ENCODE results near the gene CCL21.

DNA sequence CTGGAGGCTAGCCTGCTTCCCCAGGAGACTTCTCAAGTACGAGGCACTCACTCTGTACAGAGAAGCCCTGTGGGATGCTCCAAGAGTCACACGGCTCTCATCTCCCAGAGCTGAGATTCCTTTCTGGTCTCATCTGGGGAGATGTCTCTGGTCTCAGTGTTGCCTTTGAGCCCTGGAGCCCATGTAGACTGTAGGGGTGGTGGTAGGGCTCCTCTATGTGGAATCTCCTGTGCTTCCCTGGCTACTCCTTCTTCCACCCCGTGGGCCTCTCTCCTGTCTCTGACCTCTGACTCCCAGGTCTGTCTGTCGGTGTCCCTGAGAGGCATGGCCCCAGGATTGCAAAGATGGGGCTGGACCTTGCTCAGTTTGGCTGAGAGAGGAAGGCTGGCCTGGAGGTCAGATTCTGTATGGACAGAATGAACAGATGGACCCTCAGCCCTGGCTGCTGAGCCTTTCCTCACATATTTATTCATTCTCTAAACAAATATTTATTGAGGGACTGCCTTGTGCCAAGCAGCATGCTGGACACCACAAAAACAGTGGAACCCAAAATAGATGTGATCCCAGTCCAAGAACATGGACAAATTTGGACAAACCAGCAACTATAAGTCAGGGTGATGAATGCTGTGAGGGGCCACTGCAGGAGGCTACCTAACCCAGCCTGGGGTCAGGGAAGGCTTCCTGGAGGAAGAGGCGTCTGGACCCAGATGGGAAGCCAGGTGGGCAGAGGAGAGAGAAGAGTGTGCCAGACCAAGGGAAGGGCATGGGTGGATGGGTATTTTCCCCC, 21.4 kb downstream of the CCL21 start:
- TF ChIP-seq, protein P1, sequence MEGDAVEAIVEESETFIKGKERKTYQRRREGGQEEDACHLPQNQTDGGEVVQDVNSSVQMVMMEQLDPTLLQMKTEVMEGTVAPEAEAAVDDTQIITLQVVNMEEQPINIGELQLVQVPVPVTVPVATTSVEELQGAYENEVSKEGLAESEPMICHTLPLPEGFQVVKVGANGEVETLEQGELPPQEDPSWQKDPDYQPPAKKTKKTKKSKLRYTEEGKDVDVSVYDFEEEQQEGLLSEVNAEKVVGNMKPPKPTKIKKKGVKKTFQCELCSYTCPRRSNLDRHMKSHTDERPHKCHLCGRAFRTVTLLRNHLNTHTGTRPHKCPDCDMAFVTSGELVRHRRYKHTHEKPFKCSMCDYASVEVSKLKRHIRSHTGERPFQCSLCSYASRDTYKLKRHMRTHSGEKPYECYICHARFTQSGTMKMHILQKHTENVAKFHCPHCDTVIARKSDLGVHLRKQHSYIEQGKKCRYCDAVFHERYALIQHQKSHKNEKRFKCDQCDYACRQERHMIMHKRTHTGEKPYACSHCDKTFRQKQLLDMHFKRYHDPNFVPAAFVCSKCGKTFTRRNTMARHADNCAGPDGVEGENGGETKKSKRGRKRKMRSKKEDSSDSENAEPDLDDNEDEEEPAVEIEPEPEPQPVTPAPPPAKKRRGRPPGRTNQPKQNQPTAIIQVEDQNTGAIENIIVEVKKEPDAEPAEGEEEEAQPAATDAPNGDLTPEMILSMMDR (optimal IDR thresholded peaks at IDR 0.05 in 1 of 3, IDR thresholded peaks at IDR 0.05 in 1 of 3, conservative IDR thresholded peaks at IDR 0.05 in 1 of 3; ENCODE audit: extremely low read depth in 1 of 3, insufficient read depth in 2 of 3, low read length in 3 of 3) = no peak
- no peak for TF ChIP-seq EZH2 (IDR thresholded peaks at IDR 0.05; ENCODE audit: low read length)
